HFF-Myc (cell line): ENCODE data around the gene NUDT19.

Experiments
- DNase-seq: peaks from one replicate; pipeline ENCODE4 v3.0.0-alpha.2; 2011; ENCODE audit warnings: low read depth; ENCODE audit errors: extremely low read depth
- H3K4me3 ChIP-seq: replicated peaks from 2 replicates; pipeline ENCODE4 v1.5.1; 2011; ENCODE audit warnings: low read depth, mild to moderate bottlenecking, control low read depth, low read length
- CTCF ChIP-seq: IDR thresholded peaks from 2 replicates; pipeline ENCODE4 v1.5.1; 2012; ENCODE audit warnings: mild to moderate bottlenecking, low read depth, low read length, control low read depth; ENCODE audit errors: missing control alignments

NUDT19 gene

DNA sequence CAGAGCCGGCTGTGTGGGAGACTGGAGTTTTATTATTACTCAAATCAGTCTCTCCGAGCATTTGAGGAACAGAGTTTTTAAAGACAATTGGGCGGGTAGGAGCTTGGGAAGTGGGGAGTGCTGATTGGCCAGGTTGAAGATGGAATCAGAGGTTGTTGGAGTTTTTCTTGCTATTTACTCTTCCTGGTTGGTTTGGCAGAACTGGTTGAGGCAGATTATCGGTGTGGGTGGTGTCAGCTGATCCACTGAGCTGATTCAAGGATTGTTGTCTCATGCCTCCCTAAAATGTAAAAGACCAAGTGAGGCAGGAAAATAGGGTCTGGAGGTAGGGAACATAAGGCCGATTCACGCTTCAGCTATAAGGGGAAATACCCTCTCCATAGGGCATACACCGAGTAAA is 26.7 kb downstream of the NUDT19 start:
- TF ChIP-seq CTCF, result no peak
- H3K4me3 ChIP-seq, result no peak overlapping the region
- no peak for DNase-seq

GRCh38 chr19:32719611-32720059 is 28.0 kb downstream of the NUDT19 start, which contains the start of gene TDRD12:
Gene TDRD12, plus strand, starts transcription at chr19:32719767. Its CDS starts 306 bp downstream, at chr19:32720073.
- no peak for TF ChIP-seq CTCF
- no peak within 1 kb of the TSS for H3K4me3 ChIP-seq
- no peak for DNase-seq

DNA sequence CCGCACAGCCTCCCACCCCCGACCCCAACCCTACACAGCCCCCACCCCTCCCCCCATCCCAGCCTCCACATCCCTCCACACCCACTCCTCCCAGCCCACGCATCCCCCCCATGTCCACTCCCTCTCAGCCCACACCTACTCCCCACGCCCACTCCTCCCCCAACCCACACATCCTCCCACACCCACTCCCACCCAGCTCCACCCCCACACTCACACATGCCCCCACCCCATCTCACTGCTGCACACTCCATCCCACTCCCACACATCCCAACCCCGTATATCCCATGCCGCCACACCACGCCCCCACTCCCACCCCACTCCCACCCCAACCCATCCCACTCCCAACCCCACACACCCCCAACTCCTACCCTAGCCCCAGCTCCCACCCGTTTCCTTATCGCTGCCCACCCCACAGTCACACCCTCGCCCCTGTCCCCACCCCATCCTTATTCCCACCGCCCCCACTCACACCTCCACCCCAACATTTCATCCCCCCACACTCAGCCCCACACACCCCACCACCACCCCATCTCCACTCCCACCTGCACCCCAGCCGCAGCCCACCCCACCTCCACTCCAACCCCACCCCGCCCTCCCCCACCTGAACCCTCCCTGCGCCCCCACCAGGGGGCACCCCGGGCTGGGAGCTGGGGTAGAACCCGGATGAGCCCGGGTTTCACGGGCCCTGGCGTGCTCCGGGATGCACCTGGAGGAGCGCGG is 28.8 kb downstream of the NUDT19 start:
- TF ChIP-seq CTCF, result no peak
- DNase-seq, result no peak
- no peak overlapping the region for H3K4me3 ChIP-seq

DNA sequence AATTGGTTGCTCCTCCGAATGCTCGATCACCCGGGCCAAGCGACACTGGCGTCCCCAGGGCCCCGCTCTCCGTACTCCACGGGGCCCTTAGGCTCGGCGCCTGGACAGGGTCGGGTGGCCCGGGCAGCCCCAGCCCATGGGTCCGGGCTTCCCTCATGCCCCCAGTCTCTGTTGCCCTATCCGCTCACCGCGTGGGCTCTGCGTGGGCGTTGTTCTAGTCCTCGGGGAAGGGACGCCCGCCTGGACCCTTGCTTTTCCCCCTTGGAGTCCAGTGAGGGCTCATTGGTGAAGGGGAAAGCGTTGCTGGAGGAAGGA is 29.3 kb downstream of the NUDT19 start:
- H3K4me3 ChIP-seq, result no peak overlapping the region
- DNase-seq, result no peak
- no peak for TF ChIP-seq CTCF

DNA sequence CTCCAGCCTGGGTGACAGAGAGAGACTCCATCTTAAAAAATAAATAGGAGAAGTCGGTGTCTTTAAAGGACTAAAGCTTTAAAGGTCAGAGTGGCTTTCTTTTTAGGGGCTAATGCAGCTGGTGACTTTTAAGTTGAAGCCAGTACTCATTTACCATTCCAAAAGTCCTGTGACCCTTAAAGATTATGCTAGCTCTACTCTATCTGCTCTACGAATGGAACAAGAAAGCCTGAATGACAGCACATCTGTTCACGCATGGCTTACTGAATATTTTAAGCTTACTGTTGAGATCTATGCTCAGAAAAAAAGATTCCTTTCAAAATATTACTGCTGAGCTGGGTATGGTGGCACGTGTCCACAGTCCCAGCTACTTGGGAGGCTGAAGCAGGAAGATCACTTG is 44.3 kb downstream of the NUDT19 start:
- no peak overlapping the region for H3K4me3 ChIP-seq
- no peak for TF ChIP-seq CTCF
- no peak for DNase-seq

GRCh38 chr19:32743021-32743420 is 51.4 kb downstream of the NUDT19 start:
- H3K4me3 ChIP-seq, result no peak overlapping the region
- TF ChIP-seq CTCF, result no peak
- no peak for DNase-seq

GRCh38 chr19:32743447-32743846 is 51.8 kb downstream of the NUDT19 start:
- TF ChIP-seq CTCF, result no peak
- DNase-seq, result no peak
- H3K4me3 ChIP-seq, result no peak overlapping the region
